HG03439 (cell line): ENCODE measurements around the gene SPTAN1.
"Not testable (repeated sequence)": the region's sequence is repeated elsewhere in the genome, so short reads cannot be mapped to it uniquely, and the experiment has no call there.

Experiments used
- ATAC-seq: cut with Tn5 transposase; IDR thresholded peaks from one replicate; pipeline ENCODE4 v1.9.1; 2021; ENCODE audit warnings: mild to moderate bottlenecking, moderate library complexity; ENCODE audit not compliant: unreplicated experiment

SPTAN1 gene

GRCh38 chr9:128656416-128657343 lies 104.3 kb downstream of the SPTAN1 start, which contains the start of gene DYNC2I2:
Gene DYNC2I2, minus strand, starts transcription at chr9:128656847. Its CDS starts 121 bp downstream, at chr9:128656726.
- peak; percentile 78 for ATAC-seq

DNA sequence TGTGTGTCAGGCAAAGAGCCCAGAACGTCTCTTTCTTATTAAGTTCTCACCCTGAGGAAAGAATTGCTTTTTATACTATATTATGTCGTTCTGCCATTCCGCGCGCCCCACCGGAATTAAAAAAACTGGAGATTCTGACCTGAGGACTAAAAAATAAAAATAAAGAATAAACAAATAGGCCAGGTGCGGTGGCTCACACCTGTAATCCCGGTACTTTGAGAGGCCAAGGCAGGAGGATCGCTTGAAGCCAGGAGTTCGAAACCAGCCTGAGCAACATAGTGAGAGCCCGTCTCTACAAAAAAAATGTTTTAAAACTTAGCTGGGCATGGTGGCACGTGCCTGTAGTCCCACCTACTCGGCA lies 104.9 kb downstream of the SPTAN1 start:
- no peak for ATAC-seq

DNA sequence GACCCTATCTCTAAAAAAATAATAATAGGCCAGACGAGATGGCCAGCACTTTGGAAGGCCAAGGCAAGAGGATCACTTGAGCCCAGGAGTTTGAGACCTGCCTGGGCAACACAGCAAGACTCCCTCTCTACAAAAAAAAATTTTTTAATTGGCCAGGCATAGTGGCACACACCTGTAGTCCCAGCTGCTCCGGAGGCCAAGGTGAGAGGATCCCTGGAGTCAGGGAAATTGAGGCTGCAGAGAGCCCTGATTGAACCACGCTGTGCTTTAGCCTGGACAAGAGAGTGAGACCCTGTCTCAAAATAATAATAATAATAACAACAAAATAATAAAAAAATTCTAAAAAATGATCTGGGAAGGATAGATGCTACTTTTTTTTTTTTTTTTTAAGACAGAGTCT lies 105.4 kb downstream of the SPTAN1 start:
- ATAC-seq, result no peak

- ATAC-seq, result not testable (repeated sequence)
These were observed 114.1 kb downstream of the SPTAN1 start for GRCh38 chr9:128666481-128666941.

GRCh38 chr9:128669786-128670185 lies 117.4 kb downstream of the SPTAN1 start:
- no peak for ATAC-seq

DNA sequence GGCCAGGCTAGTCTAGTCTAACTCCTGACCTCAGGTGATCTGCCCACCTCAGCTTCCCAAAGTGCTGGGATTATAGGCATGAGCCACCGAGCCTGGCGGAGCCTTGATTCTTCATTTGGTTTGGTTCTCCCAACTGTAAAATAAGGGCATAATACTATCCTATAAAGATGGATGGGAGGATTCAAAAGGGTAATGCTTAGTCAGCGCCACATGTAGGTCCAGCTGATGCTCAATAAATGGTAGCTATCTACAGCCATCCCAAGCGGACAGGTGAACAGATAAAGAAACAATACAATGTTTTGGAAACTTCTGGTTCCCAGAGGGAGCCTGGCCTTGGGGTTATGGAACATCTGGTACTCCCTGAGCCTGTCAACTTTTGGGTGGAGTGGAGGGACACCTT lies 123.0 kb downstream of the SPTAN1 start:
- no peak for ATAC-seq

DNA sequence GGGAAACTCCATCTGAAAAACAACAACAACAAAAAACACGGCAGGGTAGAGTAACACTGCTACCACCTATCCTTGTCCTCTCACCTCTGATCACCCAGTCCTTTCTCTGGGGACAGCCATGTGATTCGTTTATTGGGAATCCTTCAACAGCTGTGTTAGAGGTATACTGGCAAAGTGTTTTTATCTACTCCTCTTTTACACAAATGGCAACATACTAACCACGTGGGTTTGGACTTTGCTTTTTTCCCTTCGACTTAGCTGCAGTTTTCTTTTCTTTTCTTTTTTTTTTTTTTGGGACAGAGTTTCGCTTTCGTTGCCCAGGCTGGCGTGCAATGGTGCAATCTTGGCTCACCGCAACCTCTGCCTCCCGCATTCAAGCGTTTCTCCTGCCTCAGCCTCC lies 125.4 kb downstream of the SPTAN1 start:
- no peak for ATAC-seq
